GM12872 (cell line): Measurements from ENCODE around the gene KCNJ10.

Experiments
- TF ChIP-seq, protein P1 (sequence below): IDR thresholded peaks from 3 replicates; pipeline ENCODE4 v1.5.1; 2011; ENCODE audit warnings: low read depth, mild to moderate bottlenecking, low read length, moderate library complexity; ENCODE audit not compliant: insufficient read depth

Gene KCNJ10

DNA sequence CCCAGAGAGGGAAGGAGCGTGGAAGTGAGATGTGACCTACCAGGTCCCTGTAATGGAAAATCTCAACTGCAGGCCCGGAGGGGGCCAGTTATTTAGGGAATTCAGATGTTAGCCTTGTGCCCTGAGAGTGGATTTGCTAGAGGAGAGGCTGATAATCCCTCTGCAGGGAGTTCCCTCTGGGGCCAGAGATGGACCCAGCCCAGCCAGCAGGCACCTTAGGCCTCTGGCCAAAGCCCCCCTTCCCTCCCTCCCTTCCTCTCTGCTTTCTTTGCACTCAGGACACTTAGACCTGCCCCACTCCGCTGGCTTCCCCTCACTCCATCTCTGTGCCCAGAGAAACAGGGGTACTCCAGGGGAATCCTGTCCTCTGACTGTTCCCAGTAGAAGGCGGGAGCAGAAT, 44.1 kb upstream of the KCNJ10 start:
- TF ChIP-seq, protein P1, sequence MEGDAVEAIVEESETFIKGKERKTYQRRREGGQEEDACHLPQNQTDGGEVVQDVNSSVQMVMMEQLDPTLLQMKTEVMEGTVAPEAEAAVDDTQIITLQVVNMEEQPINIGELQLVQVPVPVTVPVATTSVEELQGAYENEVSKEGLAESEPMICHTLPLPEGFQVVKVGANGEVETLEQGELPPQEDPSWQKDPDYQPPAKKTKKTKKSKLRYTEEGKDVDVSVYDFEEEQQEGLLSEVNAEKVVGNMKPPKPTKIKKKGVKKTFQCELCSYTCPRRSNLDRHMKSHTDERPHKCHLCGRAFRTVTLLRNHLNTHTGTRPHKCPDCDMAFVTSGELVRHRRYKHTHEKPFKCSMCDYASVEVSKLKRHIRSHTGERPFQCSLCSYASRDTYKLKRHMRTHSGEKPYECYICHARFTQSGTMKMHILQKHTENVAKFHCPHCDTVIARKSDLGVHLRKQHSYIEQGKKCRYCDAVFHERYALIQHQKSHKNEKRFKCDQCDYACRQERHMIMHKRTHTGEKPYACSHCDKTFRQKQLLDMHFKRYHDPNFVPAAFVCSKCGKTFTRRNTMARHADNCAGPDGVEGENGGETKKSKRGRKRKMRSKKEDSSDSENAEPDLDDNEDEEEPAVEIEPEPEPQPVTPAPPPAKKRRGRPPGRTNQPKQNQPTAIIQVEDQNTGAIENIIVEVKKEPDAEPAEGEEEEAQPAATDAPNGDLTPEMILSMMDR = no peak

GRCh38 chr1:160113407-160113806, 43.4 kb upstream of the KCNJ10 start:
- TF ChIP-seq, protein P1 = no peak

DNA sequence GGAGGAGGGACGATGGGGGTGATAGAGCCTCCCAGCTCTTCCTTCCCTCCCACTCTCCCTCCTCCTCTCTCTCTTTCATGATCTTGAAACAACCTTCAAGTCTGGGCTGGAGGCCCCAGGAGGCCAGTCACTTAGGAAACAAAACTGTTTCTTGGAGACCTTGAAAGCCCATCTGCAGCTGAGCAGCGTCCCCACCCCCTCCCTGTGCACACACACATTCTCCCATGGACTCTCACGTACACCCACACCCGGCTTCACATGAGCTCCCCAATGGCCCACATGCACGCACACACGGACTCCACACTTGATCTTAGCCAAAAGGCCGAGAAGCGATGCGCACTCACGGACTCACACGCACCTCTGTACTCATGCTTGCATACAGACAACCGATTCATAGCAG, 42.4 kb upstream of the KCNJ10 start:
- TF ChIP-seq, protein P1 = no peak

- TF ChIP-seq, protein P1 = no peak
Measured at GRCh38 chr1:160109686-160110085, 39.7 kb upstream of the KCNJ10 start.

DNA sequence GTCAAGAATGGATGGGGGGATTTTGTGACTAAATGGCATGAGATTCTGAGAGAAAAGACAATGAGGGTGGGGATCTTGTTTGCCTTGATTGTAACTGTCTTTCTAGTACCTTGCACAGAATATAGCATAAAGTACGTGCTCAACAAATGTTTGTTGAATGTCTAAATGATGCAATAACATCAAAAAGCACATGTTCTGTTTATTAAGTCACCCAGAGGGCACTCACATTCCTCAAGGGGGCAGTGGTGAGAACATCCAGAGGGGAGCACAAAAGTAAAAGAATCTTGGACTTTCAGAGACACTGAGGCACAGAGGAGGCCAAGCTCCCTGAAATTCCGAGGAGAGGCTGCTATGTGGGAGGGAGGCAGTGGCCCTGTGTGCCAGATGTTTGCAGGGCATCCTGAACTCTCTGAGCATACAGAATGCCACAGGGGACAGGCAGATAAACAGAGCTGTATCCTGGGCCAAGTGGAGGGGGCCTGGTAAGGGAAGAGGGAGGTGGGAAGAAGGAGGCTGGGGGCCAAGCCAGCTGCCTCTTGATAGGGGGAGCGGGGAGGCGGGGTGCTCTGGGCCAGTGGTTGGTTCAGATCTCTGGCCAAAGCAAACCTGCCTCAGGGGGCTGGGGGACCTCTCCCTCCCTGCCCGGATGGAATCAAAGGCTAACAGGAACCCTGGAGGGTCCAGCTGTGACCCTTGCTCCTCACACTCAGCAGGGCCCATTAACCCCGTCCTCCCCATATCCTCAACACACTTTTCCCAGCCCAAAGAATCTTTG, 39.1 kb upstream of the KCNJ10 start:
- TF ChIP-seq, protein P1 = peak; percentile 51

GRCh38 chr1:160107512-160107911, 37.6 kb upstream of the KCNJ10 start:
- TF ChIP-seq, protein P1 = no peak

DNA sequence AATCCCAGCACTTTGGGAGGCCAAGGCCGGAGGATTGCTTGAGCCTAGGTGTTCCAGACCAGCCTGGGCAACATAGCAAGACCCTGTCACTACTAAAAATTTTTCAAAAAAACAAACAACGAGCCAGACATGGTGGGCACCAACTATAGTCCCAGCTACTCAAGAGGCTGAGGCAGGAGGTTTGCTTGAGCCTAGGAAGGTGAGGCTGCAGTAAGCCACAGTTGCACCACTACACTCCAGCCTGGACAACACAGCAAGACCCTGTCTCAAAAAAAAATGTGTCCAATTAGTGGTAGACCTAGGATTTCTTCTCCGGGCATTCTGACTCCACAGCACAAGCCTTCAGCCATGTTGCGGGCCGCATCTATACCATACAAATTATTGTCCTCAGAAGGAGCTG, 35.2 kb upstream of the KCNJ10 start:
- TF ChIP-seq, protein P1 = no peak
